GM12873 (cell line): ENCODE measurements around the gene HS6ST2.

Experiments
- CTCF ChIP-seq: IDR thresholded peaks from 2 replicates; pipeline ENCODE4 v1.5.1; 2012; ENCODE audit warnings: low read depth, mild to moderate bottlenecking, moderate library complexity, low read length, control low read depth; ENCODE audit not compliant: insufficient read depth; ENCODE audit errors: missing control alignments

The HS6ST2 gene

GRCh38 chrX:132714913-132715312 is 243.5 kb downstream of the HS6ST2 start:
- no peak for TF ChIP-seq CTCF

- TF ChIP-seq CTCF = no peak
These were observed 246.1 kb downstream of the HS6ST2 start for GRCh38 chrX:132712350-132712749.

- TF ChIP-seq CTCF = no peak
These were observed 247.7 kb downstream of the HS6ST2 start for GRCh38 chrX:132710656-132711155.

DNA sequence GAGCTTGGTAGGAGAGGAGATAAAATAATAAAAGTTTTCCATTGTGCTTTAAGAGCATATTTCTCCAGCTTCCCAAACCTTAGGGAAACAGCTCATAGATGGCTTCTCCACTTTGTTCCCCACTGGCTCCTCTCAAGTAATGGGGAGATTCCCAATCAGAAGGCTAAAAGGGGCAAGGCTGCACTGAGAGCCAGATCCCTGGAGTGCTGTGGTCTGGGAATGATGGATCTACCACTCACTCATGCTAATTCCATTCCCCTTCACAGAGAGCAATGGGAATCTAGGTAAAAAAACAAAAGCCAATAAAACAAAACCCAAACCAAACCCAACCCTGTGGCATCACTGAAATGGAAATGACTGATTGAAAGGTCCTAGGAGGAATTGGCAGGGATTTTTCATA is 249.9 kb downstream of the HS6ST2 start:
- TF ChIP-seq CTCF = no peak

GRCh38 chrX:132704769-132705168 is 253.7 kb downstream of the HS6ST2 start:
- TF ChIP-seq CTCF = no peak

GRCh38 chrX:132694382-132694781 is 264.0 kb downstream of the HS6ST2 start:
- no peak for TF ChIP-seq CTCF

GRCh38 chrX:132692526-132692925 is 265.9 kb downstream of the HS6ST2 start:
- TF ChIP-seq CTCF = no peak

- TF ChIP-seq CTCF = no peak
These were observed 266.4 kb downstream of the HS6ST2 start for GRCh38 chrX:132692066-132692465.
